DND-41 (cell line): ENCODE results near the gene TMEM248.
"Not testable (repeated sequence)": the region's sequence is repeated elsewhere in the genome, so short reads cannot be mapped to it uniquely, and the experiment has no call there.

Source experiments
- ATAC-seq: fragments of 200-7000 bp; cut with Tn5 transposase; 3 replicates; pipeline ENCODE4 v1.9.1; 2021; ENCODE audit warnings: low read depth; ENCODE audit not compliant: insufficient read depth
- DNase-seq: peaks from one replicate; pipeline ENCODE4 v3.0.0-alpha.2; 2020
- H2AFZ ChIP-seq: 2 replicates; pipeline ENCODE4 v1.6.0; 2012; ENCODE audit warnings: low read depth, low read length
- H3K27ac ChIP-seq: 2 replicates; pipeline ENCODE4 v1.5.1; 2012; ENCODE audit warnings: low read length, inconsistent platforms
- H3K27me3 ChIP-seq: fragments of 200-600 bp; sonication (generic); 2 replicates; pipeline ENCODE4 v1.6.0; 2012; ENCODE audit warnings: low read length, mild to moderate bottlenecking, inconsistent platforms; ENCODE audit not compliant: insufficient read depth, poor library complexity
- H3K36me3 ChIP-seq: 2 replicates; pipeline ENCODE4 v1.5.1; 2012; ENCODE audit warnings: low read length, inconsistent platforms; ENCODE audit not compliant: insufficient read depth
- H3K4me1 ChIP-seq: 2 replicates; pipeline ENCODE4 v1.5.1; 2012; ENCODE audit warnings: mild to moderate bottlenecking, low read length; ENCODE audit not compliant: insufficient read depth
- H3K4me2 ChIP-seq: 2 replicates; pipeline ENCODE4 v1.6.0; 2012; ENCODE audit warnings: mild to moderate bottlenecking, moderate library complexity, low read length, inconsistent platforms; ENCODE audit not compliant: insufficient read depth
- H3K4me3 ChIP-seq, 2 experiments: fragments of 200-600 bp in 1 of 2; shearing (Covaris generic) in 1 of 2; 2 replicates each; pipeline ENCODE4 v1.5.1; 2012 to 2016; ENCODE audit warnings: inconsistent platforms in 2 of 2, low read length in 2 of 2, mild to moderate bottlenecking in 2 of 2, low read depth in 1 of 2, moderate library complexity in 1 of 2
- H3K79me2 ChIP-seq: 2 replicates; pipeline ENCODE4 v1.6.0; 2012; ENCODE audit warnings: low read length, inconsistent platforms; ENCODE audit not compliant: insufficient read depth
- H3K9ac ChIP-seq: 2 replicates; pipeline ENCODE4 v1.6.0; 2012; ENCODE audit warnings: low read depth, mild to moderate bottlenecking, inconsistent platforms, low read length, moderate library complexity
- H3K9me3 ChIP-seq: 2 replicates; pipeline ENCODE4 v1.5.1; 2012; ENCODE audit warnings: low read length, moderate library complexity, mild to moderate bottlenecking, inconsistent platforms; ENCODE audit not compliant: insufficient read depth, severe bottlenecking
- H4K20me1 ChIP-seq: 2 replicates; pipeline ENCODE4 v1.6.0; 2012; ENCODE audit warnings: low read length; ENCODE audit not compliant: insufficient read depth
- EZH2 ChIP-seq: IDR thresholded peaks from 3 replicates; pipeline ENCODE4 v1.6.1; 2012; ENCODE audit warnings: borderline replicate concordance, low read depth, mild to moderate bottlenecking, moderate library complexity, low read length, inconsistent platforms; ENCODE audit not compliant: severe bottlenecking
- TF ChIP-seq, protein P1 (sequence below): IDR thresholded peaks from 2 replicates; pipeline ENCODE4 v1.5.1; 2012; ENCODE audit warnings: borderline replicate concordance, low read length, moderate library complexity, mild to moderate bottlenecking; ENCODE audit not compliant: poor library complexity, severe bottlenecking; ENCODE audit errors: extremely low read depth

Gene TMEM248

DNA sequence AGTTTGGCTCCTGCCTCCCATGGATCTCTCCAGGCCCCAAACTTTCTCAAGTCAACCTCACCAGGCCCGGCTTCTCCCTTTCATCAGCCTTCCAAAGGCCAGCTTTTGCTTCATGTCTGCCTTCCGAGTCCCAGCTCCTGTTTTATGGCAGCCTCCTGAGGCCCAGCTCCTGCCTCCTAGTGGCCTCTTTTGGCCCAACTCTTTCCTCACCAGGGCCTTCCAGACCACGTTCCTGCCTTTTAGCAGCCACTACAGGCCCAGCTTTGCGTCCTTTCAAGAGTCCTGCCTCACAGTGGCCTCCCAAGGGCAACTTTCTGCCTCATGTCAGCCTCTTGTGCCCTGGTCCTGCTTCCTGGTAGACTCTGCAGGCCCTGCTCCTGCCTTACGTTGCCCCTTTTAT lies 15.3 kb upstream of the TMEM248 start:
- no peaks in the 10 kb centered on the region for H4K20me1 ChIP-seq
- no peak for ATAC-seq
- H3K27ac ChIP-seq = no peak overlapping the region
- no peaks in the 10 kb centered on the region for H3K36me3 ChIP-seq
- no peak for DNase-seq
- H3K4me2 ChIP-seq = no peak overlapping the region
- no peak for TF ChIP-seq EZH2
- TF ChIP-seq, protein P1, sequence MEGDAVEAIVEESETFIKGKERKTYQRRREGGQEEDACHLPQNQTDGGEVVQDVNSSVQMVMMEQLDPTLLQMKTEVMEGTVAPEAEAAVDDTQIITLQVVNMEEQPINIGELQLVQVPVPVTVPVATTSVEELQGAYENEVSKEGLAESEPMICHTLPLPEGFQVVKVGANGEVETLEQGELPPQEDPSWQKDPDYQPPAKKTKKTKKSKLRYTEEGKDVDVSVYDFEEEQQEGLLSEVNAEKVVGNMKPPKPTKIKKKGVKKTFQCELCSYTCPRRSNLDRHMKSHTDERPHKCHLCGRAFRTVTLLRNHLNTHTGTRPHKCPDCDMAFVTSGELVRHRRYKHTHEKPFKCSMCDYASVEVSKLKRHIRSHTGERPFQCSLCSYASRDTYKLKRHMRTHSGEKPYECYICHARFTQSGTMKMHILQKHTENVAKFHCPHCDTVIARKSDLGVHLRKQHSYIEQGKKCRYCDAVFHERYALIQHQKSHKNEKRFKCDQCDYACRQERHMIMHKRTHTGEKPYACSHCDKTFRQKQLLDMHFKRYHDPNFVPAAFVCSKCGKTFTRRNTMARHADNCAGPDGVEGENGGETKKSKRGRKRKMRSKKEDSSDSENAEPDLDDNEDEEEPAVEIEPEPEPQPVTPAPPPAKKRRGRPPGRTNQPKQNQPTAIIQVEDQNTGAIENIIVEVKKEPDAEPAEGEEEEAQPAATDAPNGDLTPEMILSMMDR = peak; percentile 43
- no peaks in the 10 kb centered on the region for H3K4me1 ChIP-seq
- H3K9me3 ChIP-seq = no peaks in the 10 kb centered on the region
- H3K4me3 ChIP-seq = no peak overlapping the region
- H3K9ac ChIP-seq = no peak overlapping the region
- H3K27me3 ChIP-seq = no peaks in the 10 kb centered on the region
- no peak overlapping the region for H2AFZ ChIP-seq
- no peaks in the 10 kb centered on the region for H3K79me2 ChIP-seq

DNA sequence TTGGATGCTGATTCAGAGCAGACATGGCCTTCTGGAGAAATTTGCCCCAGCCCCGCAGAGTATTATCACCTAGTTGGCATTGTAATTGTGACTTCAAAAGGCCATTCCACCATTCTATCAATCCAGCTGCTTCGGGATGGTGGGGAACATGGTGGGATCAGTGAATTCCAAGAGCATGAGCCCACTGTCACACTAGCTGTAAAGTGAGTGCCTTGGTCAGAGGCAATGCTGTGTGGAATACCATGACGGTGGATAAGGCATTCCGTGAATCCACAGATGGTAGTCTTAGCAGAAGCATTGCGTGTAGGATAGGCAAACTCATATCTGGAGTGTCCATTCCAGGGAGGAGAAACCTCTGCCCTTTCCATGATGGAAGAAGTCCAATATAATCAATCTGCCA lies 13.3 kb upstream of the TMEM248 start:
- Histone ChIP-seq H3K4me1 (no peaks in the 10 kb centered on the region), H3K9ac (no peak overlapping the region), H3K9me3 (no peaks in the 10 kb centered on the region), H3K27ac (no peak overlapping the region), H3K27me3 (no peaks in the 10 kb centered on the region), H3K36me3 (no peaks in the 10 kb centered on the region), H3K4me2 (no peak overlapping the region), H4K20me1 (no peaks in the 10 kb centered on the region), H2AFZ (no peak overlapping the region), H3K4me3 (no peak overlapping the region), H3K79me2 (no peaks in the 10 kb centered on the region)
- no peak for TF ChIP-seq EZH2
- TF ChIP-seq, protein P1 = no peak
- DNase-seq (no peak), ATAC-seq (no peak)

DNA sequence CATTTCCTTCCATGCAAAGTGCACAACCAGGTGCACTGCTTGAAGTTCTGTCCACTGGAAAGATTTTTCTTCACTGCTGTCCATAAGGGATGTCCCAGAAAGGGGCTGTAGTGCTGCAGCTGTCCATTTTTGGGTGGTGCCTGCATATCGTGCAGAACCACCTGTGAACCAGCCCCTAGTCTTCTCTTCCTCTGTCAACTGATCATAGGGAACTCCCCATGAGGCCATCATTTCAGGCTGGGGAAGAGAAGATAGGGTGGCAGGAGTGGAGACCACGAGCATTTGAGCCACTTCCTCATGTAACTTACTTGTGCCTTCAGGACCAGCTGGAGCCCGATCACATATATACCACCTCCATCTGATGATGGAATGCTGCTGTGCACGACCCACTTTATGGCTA lies 12.4 kb upstream of the TMEM248 start:
- not testable (repeated sequence) for DNase-seq, H3K4me1 ChIP-seq, H3K4me2 ChIP-seq, H3K36me3 ChIP-seq, H3K27me3 ChIP-seq, H3K9me3 ChIP-seq, H3K9ac ChIP-seq, H3K27ac ChIP-seq, H3K4me3 ChIP-seq, H2AFZ ChIP-seq, ATAC-seq, H4K20me1 ChIP-seq, H3K79me2 ChIP-seq

DNA sequence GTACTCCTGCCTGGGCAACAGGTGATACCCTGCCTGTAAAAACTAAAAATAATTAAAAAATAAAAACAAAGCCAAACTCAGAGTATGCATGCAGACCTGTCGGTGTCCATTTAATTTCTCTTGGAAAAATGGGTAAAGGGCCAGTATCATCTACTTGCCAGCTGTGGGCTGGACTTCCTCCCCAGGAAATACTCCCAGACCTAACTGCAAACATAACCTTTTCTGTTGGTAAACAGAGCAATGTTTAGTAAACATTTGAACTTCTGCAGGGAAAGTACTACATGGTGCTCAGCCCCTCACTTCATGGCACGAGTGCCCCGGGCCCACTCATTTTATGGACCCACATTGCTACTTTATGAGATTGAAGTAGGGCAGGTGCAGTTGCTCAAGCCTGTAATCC lies 10.2 kb upstream of the TMEM248 start:
- Histone ChIP-seq H3K79me2 (no peaks in the 10 kb centered on the region), H3K4me2 (no peak overlapping the region), H2AFZ (no peak overlapping the region), H3K36me3 (no peaks in the 10 kb centered on the region), H3K9me3 (no peaks in the 10 kb centered on the region), H3K27me3 (no peaks in the 10 kb centered on the region), H3K4me1 (no peaks in the 10 kb centered on the region), H3K27ac (no peak overlapping the region), H3K9ac (no peak overlapping the region), H4K20me1 (no peaks in the 10 kb centered on the region), H3K4me3 (no peak overlapping the region)
- ATAC-seq (no peak), DNase-seq (no peak)
- TF ChIP-seq, protein P1 = no peak
- no peak for TF ChIP-seq EZH2

- H3K4me1 ChIP-seq, H3K4me2 ChIP-seq, H3K27ac ChIP-seq, H3K4me3 ChIP-seq, H4K20me1 ChIP-seq, ATAC-seq, H2AFZ ChIP-seq, DNase-seq, H3K9ac ChIP-seq, H3K36me3 ChIP-seq, H3K79me2 ChIP-seq, H3K9me3 ChIP-seq, H3K27me3 ChIP-seq: not testable (repeated sequence)
These were observed 9.8 kb upstream of the TMEM248 start for GRCh38 chr7:66911191-66911590.
